Vagina (tissue), 2 donors: ENCODE data around the gene ZNF536. TPM values are rescaled to one million over a fixed set of nuclear protein-coding genes. Genes with fewer than 3 reads are reported as not detected.
"Not testable (repeated sequence)": the region's sequence is repeated elsewhere in the genome, so short reads cannot be mapped to it uniquely, and the experiment has no call there.

Experiments
- DNase-seq, 2 donors: peaks; one replicate each; pipeline ENCODE4 v3.0.0-alpha.2; 2017; ENCODE audit errors: extremely low spot score in 2 of 2
- H3K27ac ChIP-seq: fragments of 200-600 bp; sonication (generic); one replicate; pipeline ENCODE4 v1.5.1; 2019
- H3K27me3 ChIP-seq: fragments of 200-600 bp; sonication (generic); one replicate; pipeline ENCODE4 v1.5.1; 2019
- H3K36me3 ChIP-seq, 2 donors: fragments of 200-600 bp; sonication (generic); one replicate each; pipeline ENCODE4 v1.5.1; 2017 to 2019
- H3K4me1 ChIP-seq: fragments of 200-600 bp; sonication (generic); one replicate; pipeline ENCODE4 v1.5.1; 2019
- H3K4me3 ChIP-seq, 2 donors: fragments of 200-600 bp; sonication (generic); 1 replicate in 1 of 2; 2 replicates in 1 of 2; pipeline ENCODE4 v1.5.1; 2016 to 2019
- H3K9me3 ChIP-seq: fragments of 200-600 bp; sonication (generic); one replicate; pipeline ENCODE4 v1.5.1; 2019
- POLR2A ChIP-seq, 2 donors: fragments of 450-650 bp; IDR thresholded peaks; one replicate each; pipeline ENCODE4 v1.6.1; 2017; ENCODE audit warnings: antibody characterized with exemption in 2 of 2, mild to moderate bottlenecking in 2 of 2, moderate library complexity in 2 of 2
- POLR2AphosphoS5 ChIP-seq, 2 donors: sonication (generic); formaldehyde crosslinking; IDR thresholded peaks; one replicate each; pipeline ENCODE4 v1.9.0; 2017; ENCODE audit warnings: antibody characterized with exemption in 2 of 2, mild to moderate bottlenecking in 2 of 2, low read depth in 1 of 2; ENCODE audit not compliant: insufficient read depth in 1 of 2
- intact Hi-C: fragments of 100-400 bp; cut with DNase I; formaldehyde crosslinking; loops from one replicate; pipeline ENCODE4 v1.15.1; 2023
- total RNA-seq: library from RNA; depleted of rRNA; stranded (reverse); fragments of >200 nt; gene quantifications from one replicate; pipeline ENCODE4 v1.2.3, GENCODE V29; 2016
- TF ChIP-seq, protein P1 (sequence below), 3 experiments: fragments of 450-650 bp in 2 of 3; fragments of 200-600 bp in 1 of 3; sonication (generic) in 1 of 3; IDR thresholded peaks; one replicate each; pipeline ENCODE4 v1.5.1; 2017 to 2019; ENCODE audit warnings: antibody characterized with exemption in 3 of 3, mild to moderate bottlenecking in 2 of 3, moderate library complexity in 2 of 3

The ZNF536 gene
- total RNA-seq, 1 donor from 2014 or later = 2.5 TPM

DNA sequence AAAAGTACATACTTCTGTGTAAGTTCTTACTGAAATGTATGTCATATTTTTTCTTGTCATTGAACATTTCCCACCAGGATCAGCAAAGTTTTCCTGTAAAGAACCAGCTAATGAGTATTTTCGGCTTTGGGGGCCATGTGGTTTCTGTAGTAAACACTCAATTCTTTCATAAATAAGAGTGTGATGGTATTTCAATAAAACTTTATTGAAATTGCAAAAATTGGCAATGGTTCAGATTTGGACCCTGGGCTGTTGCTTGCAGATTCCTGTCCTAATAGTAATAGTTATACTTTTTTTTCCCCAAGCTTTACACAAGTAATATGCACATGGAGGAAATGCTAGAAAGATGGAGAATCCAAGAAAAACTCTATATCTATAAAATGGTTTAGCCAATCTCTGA lies 83.7 kb downstream of the ZNF536 start:
- Histone ChIP-seq H3K4me1 (no peaks in the 10 kb centered on the region), H3K27me3 (no peaks in the 10 kb centered on the region), H3K36me3 (no peaks in the 10 kb centered on the region), H3K27ac (no peak overlapping the region), H3K4me3 (no peak overlapping the region), H3K9me3 (no peaks in the 10 kb centered on the region)
- DNase-seq = no peak
- TF ChIP-seq, protein P1, sequence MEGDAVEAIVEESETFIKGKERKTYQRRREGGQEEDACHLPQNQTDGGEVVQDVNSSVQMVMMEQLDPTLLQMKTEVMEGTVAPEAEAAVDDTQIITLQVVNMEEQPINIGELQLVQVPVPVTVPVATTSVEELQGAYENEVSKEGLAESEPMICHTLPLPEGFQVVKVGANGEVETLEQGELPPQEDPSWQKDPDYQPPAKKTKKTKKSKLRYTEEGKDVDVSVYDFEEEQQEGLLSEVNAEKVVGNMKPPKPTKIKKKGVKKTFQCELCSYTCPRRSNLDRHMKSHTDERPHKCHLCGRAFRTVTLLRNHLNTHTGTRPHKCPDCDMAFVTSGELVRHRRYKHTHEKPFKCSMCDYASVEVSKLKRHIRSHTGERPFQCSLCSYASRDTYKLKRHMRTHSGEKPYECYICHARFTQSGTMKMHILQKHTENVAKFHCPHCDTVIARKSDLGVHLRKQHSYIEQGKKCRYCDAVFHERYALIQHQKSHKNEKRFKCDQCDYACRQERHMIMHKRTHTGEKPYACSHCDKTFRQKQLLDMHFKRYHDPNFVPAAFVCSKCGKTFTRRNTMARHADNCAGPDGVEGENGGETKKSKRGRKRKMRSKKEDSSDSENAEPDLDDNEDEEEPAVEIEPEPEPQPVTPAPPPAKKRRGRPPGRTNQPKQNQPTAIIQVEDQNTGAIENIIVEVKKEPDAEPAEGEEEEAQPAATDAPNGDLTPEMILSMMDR (IDR thresholded peaks at IDR 0.05) = no peak
- no peak for TF ChIP-seq POLR2AphosphoS5 (IDR thresholded peaks at IDR 0.05; ENCODE audit: insufficient read depth in 1 of 2, low read depth in 1 of 2)
- TF ChIP-seq POLR2A (IDR thresholded peaks at IDR 0.05) = no peak
- intact Hi-C loops = no loop called here

DNA sequence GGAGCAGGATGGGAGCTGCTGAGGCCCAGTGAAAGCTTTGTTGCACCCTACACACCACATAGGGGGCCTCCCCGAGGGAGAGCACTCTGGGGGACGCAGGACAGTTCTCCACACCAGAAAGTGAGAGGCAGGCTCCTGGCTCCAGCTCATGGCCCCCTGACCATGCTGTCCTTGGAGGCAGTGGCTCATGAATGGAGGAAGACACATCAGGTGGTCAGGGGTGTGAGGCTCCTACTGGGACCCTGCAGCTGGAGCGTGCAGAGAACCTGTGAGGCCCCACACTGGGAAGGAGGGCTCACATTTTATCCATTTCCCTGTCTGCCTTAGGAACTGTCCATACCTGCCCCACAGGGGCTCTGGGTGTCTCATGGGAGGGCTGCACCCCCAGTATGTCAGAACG lies 85.3 kb downstream of the ZNF536 start:
- H3K9me3 ChIP-seq = no peaks in the 10 kb centered on the region
- TF ChIP-seq POLR2AphosphoS5 (IDR thresholded peaks at IDR 0.05; ENCODE audit: insufficient read depth in 1 of 2, low read depth in 1 of 2) (no peak), POLR2A (IDR thresholded peaks at IDR 0.05) (no peak)
- TF ChIP-seq, protein P1 (IDR thresholded peaks at IDR 0.05) = no peak

DNA sequence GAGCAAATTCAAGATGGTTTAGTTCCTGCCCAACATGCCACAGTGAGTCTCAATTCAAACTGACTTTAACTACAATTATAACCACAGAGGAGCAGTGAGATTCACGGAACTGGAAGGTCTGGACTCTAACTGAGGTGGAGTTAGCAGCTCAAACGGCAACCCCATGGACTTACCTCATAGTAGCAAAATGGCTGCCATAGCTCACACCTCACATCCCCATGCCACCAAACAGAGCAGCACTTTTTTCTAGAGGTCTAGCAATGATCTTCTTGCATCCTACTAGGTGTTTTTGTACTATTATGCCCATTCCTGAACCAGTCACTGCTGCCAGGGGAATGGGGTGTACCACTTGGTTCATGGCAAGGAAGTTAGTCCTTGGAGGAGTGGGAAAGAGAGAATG lies 87.7 kb downstream of the ZNF536 start:
- DNase-seq = no peak
- H3K4me3 ChIP-seq = no peak overlapping the region
- intact Hi-C loops = no loop called here

More for the DNA sequence above, 85.3 kb downstream of the ZNF536 start:
- H3K36me3 ChIP-seq = no peaks in the 10 kb centered on the region
- intact Hi-C loops = no loop called here
- H3K27ac ChIP-seq = no peak overlapping the region
- no peak for DNase-seq
- H3K27me3 ChIP-seq = no peaks in the 10 kb centered on the region
- H3K4me1 ChIP-seq = no peaks in the 10 kb centered on the region
- no peak overlapping the region for H3K4me3 ChIP-seq

GRCh38 chr19:30464162-30464561 lies 92.0 kb downstream of the ZNF536 start:
- H3K27ac ChIP-seq = no peak overlapping the region
- DNase-seq = peak in 1 of 2 donors; percentile 52
- no peaks in the 10 kb centered on the region for H3K27me3 ChIP-seq
- no peak for TF ChIP-seq POLR2AphosphoS5 (IDR thresholded peaks at IDR 0.05; ENCODE audit: insufficient read depth in 1 of 2, low read depth in 1 of 2)
- no peak for TF ChIP-seq POLR2A (IDR thresholded peaks at IDR 0.05)
- TF ChIP-seq, protein P1 (IDR thresholded peaks at IDR 0.05) = no peak
- no peaks in the 10 kb centered on the region for H3K9me3 ChIP-seq
- H3K4me1 ChIP-seq = no peaks in the 10 kb centered on the region
- intact Hi-C loops = no loop called here
- H3K36me3 ChIP-seq = no peaks in the 10 kb centered on the region
- H3K4me3 ChIP-seq = no peak overlapping the region

More for the DNA sequence above, 87.7 kb downstream of the ZNF536 start:
- H3K27ac ChIP-seq = no peak overlapping the region
- no peaks in the 10 kb centered on the region for H3K36me3 ChIP-seq
- no peaks in the 10 kb centered on the region for H3K9me3 ChIP-seq
- no peaks in the 10 kb centered on the region for H3K4me1 ChIP-seq
- TF ChIP-seq, protein P1 (IDR thresholded peaks at IDR 0.05) = no peak
- H3K27me3 ChIP-seq = no peaks in the 10 kb centered on the region

GRCh38 chr19:30466598-30466997 lies 94.4 kb downstream of the ZNF536 start:
- H3K4me1 ChIP-seq, H3K36me3 ChIP-seq, intact Hi-C loops, DNase-seq, H3K27ac ChIP-seq, H3K9me3 ChIP-seq, H3K4me3 ChIP-seq, H3K27me3 ChIP-seq: not testable (repeated sequence)

- TF ChIP-seq POLR2AphosphoS5 (IDR thresholded peaks at IDR 0.05; ENCODE audit: insufficient read depth in 1 of 2, low read depth in 1 of 2) = no peak
- TF ChIP-seq, protein P1 (IDR thresholded peaks at IDR 0.05) = no peak
- TF ChIP-seq POLR2A (IDR thresholded peaks at IDR 0.05) = no peak
- H3K27ac ChIP-seq = no peak overlapping the region
- DNase-seq = no peak
Measured at GRCh38 chr19:30467239-30467638, 95.1 kb downstream of the ZNF536 start.

More at GRCh38 chr19:30467239-30467638, 95.1 kb downstream of the ZNF536 start:
- intact Hi-C loops = no loop called here
- Histone ChIP-seq H3K9me3 (no peaks in the 10 kb centered on the region), H3K4me3 (no peak overlapping the region), H3K36me3 (no peaks in the 10 kb centered on the region), H3K4me1 (no peaks in the 10 kb centered on the region), H3K27me3 (no peaks in the 10 kb centered on the region)
